ENCODE results near the gene PILRA. TPM values are rescaled to one million over a fixed set of nuclear protein-coding genes. Genes with fewer than 3 reads are reported as not detected.

The PILRA gene
- total RNA-seq, 8 experiments from 2014 or later = 0.88 to 9.4 (median 3.0) TPM

- ATAC-seq (replicated peaks in 6 of 8) = no peak
- Histone ChIP-seq H3K4me1 (replicated peaks in 1 of 2) (no peaks in the 10 kb centered on the region), H3K27ac (no peak overlapping the region), H3K4me3 (no peak overlapping the region)
- WGBS, 10 experiments = 42 to 93% (median 85%) methylated on average over 2 to 6 of the region's 6 CpGs; no CpG with 5 or more reads in 1 of the 10 experiments
- in situ Hi-C loops (cut with MboI; ENCODE audit: low pct_unique_long_range_greater_than_20kb in 2 of 9, low sequenced_read_pairs in 9 of 9, unreplicated experiment in 9 of 9) = no loop called here
These were observed 37.8 kb downstream of the PILRA start for GRCh38 chr7:100411101-100411500.

- Histone ChIP-seq H3K4me1 (replicated peaks in 1 of 2) (no peaks in the 10 kb centered on the region), H3K27ac (no peak overlapping the region), H3K4me3 (no peak overlapping the region)
- in situ Hi-C loops (cut with MboI; ENCODE audit: low pct_unique_long_range_greater_than_20kb in 2 of 9, low sequenced_read_pairs in 9 of 9, unreplicated experiment in 9 of 9) = no loop called here
- ATAC-seq (replicated peaks in 6 of 8) = peak in 4 of 8 experiments; percentile 47 to 81 (median 58)
These were observed 40.1 kb downstream of the PILRA start for GRCh38 chr7:100413346-100413745.

- Histone ChIP-seq H3K4me3 (no peak overlapping the region), H3K27ac (no peak overlapping the region), H3K4me1 (replicated peaks in 1 of 2) (no peaks in the 10 kb centered on the region)
- WGBS, 10 experiments = 0 to 100% (median 60%) methylated on average over 1 of the region's 1 CpG; no CpG with 5 or more reads in 3 of the 10 experiments
- ATAC-seq (replicated peaks in 6 of 8) = no peak
- in situ Hi-C loops (cut with MboI; ENCODE audit: low pct_unique_long_range_greater_than_20kb in 2 of 9, low sequenced_read_pairs in 9 of 9, unreplicated experiment in 9 of 9) = no loop called here
These were observed 40.6 kb downstream of the PILRA start for GRCh38 chr7:100413889-100414288.

GRCh38 chr7:100415448-100415847, 42.2 kb downstream of the PILRA start:
- in situ Hi-C loops (cut with MboI; ENCODE audit: low pct_unique_long_range_greater_than_20kb in 2 of 9, low sequenced_read_pairs in 9 of 9, unreplicated experiment in 9 of 9) = no loop called here
- no peak overlapping the region for H3K27ac ChIP-seq
- 80 to 100% (median 90%) methylated on average over 1 to 5 of the region's 5 CpGs; no CpG with 5 or more reads in 1 of the 10 experiments for WGBS, 10 experiments
- no peak overlapping the region for H3K4me3 ChIP-seq
- H3K4me1 ChIP-seq (replicated peaks in 1 of 2) = no peaks in the 10 kb centered on the region
- ATAC-seq (replicated peaks in 6 of 8) = no peak

- H3K4me3 ChIP-seq = no peak overlapping the region
- no peaks in the 10 kb centered on the region for H3K4me1 ChIP-seq (replicated peaks in 1 of 2)
- WGBS, 10 experiments = 43 to 100% (median 90%) methylated on average over 1 of the region's 1 CpG; no CpG with 5 or more reads in 6 of the 10 experiments
- H3K27ac ChIP-seq = no peak overlapping the region
- in situ Hi-C loops (cut with MboI; ENCODE audit: low pct_unique_long_range_greater_than_20kb in 2 of 9, low sequenced_read_pairs in 9 of 9, unreplicated experiment in 9 of 9) = no loop called here
- ATAC-seq (replicated peaks in 6 of 8) = no peak
These were observed 45.8 kb downstream of the PILRA start for GRCh38 chr7:100418930-100419659.

GRCh38 chr7:100419660-100420226, 46.5 kb downstream of the PILRA start:
- in situ Hi-C loops (cut with MboI; ENCODE audit: low pct_unique_long_range_greater_than_20kb in 2 of 9, low sequenced_read_pairs in 9 of 9, unreplicated experiment in 9 of 9) = no loop called here
- ATAC-seq (replicated peaks in 6 of 8) = no peak
- 38 to 100% (median 78%) methylated on average over 1 of the region's 1 CpG; no CpG with 5 or more reads in 3 of the 10 experiments for WGBS, 10 experiments
- H3K4me3 ChIP-seq = no peak overlapping the region
- no peak overlapping the region for H3K27ac ChIP-seq
- no peaks in the 10 kb centered on the region for H3K4me1 ChIP-seq (replicated peaks in 1 of 2)

- Histone ChIP-seq H3K4me3 (no peak overlapping the region), H3K4me1 (replicated peaks in 1 of 2) (peaks cover 2 to 4% of the 10 kb centered on the region in 2 donors), H3K27ac (no peak overlapping the region)
- 28 to 95% (median 72%) methylated on average over 2 to 6 of the region's 6 CpGs for WGBS, 10 experiments
- no peak for ATAC-seq (replicated peaks in 6 of 8)
- in situ Hi-C loops (cut with MboI; ENCODE audit: low pct_unique_long_range_greater_than_20kb in 2 of 9, low sequenced_read_pairs in 9 of 9, unreplicated experiment in 9 of 9) = no loop called here
These were observed 50.0 kb downstream of the PILRA start for GRCh38 chr7:100423315-100423714.

GRCh38 chr7:100425347-100425746, 52.1 kb downstream of the PILRA start:
- in situ Hi-C loops (cut with MboI; ENCODE audit: low pct_unique_long_range_greater_than_20kb in 2 of 9, low sequenced_read_pairs in 9 of 9, unreplicated experiment in 9 of 9) = no loop called here
- 0 to 50% (median 0%) methylated on average over 1 of the region's 1 CpG; no CpG with 5 or more reads in 3 of the 10 experiments for WGBS, 10 experiments
- ATAC-seq (replicated peaks in 6 of 8) = no peak
- Histone ChIP-seq H3K27ac (no peak overlapping the region), H3K4me1 (replicated peaks in 1 of 2) (peaks cover 2 to 4% of the 10 kb centered on the region in 2 donors), H3K4me3 (no peak overlapping the region)

- in situ Hi-C loops (cut with MboI; ENCODE audit: low pct_unique_long_range_greater_than_20kb in 2 of 9, low sequenced_read_pairs in 9 of 9, unreplicated experiment in 9 of 9) = no loop called here
- H3K27ac ChIP-seq = no peak overlapping the region
These were observed 53.2 kb downstream of the PILRA start for GRCh38 chr7:100426516-100426915.

GRCh38 chr7:100427762-100428198, 54.5 kb downstream of the PILRA start:
- peaks cover 15 to 23% of the 10 kb centered on the region in 2 donors for H3K4me1 ChIP-seq (replicated peaks in 1 of 2)
- in situ Hi-C loops (cut with MboI; ENCODE audit: low pct_unique_long_range_greater_than_20kb in 2 of 9, low sequenced_read_pairs in 9 of 9, unreplicated experiment in 9 of 9) = no loop called here
- 4 to 80% (median 80%) methylated on average over 2 to 3 of the region's 16 CpGs; no CpG with 5 or more reads in 7 of the 10 experiments for WGBS, 10 experiments
- H3K4me3 ChIP-seq = peak overlapping the region in 4 of 5 donors; percentile 47 to 90 (median 77)
- H3K27ac ChIP-seq = peak overlapping the region in 1 of 2 donors; percentile 88
- ATAC-seq (replicated peaks in 6 of 8) = no peak

More at GRCh38 chr7:100426516-100426915, 53.2 kb downstream of the PILRA start:
- no peak for ATAC-seq (replicated peaks in 6 of 8)
- Histone ChIP-seq H3K4me3 (no peak overlapping the region), H3K4me1 (replicated peaks in 1 of 2) (peaks cover 10 to 14% of the 10 kb centered on the region in 2 donors)

GRCh38 chr7:100428199-100428966, 55.1 kb downstream of the PILRA start, which contains the start of gene ZCWPW1:
TSS of gene ZCWPW1 (minus strand) at chr7:100428703. CDS start at chr7:100420649, 8,054 bp downstream.
- Histone ChIP-seq H3K4me3 (peak within 1 kb of the TSS; percentile 47 to 90 (median 69)), H3K27ac (peak within 1 kb of the TSS; percentile 93 to 99), H3K4me1 (replicated peaks in 1 of 2) (peaks cover 15 to 23% of the 10 kb centered on the region in 2 donors)
- WGBS, 10 experiments = 0 to 5% (median 1%) methylated on average over 1 to 43 of the region's 66 CpGs; no CpG with 5 or more reads in 1 of the 10 experiments
- in situ Hi-C loops (cut with MboI; ENCODE audit: low pct_unique_long_range_greater_than_20kb in 2 of 9, low sequenced_read_pairs in 9 of 9, unreplicated experiment in 9 of 9) = no loop called here
- ATAC-seq (replicated peaks in 6 of 8) = peak; percentile 54 to 66 (median 57)

GRCh38 chr7:100428967-100429636, 55.8 kb downstream of the PILRA start:
- in situ Hi-C loops (cut with MboI; ENCODE audit: low pct_unique_long_range_greater_than_20kb in 2 of 9, low sequenced_read_pairs in 9 of 9, unreplicated experiment in 9 of 9) = no loop called here
- Histone ChIP-seq H3K27ac (peak overlapping the region; percentile 93 to 99), H3K4me3 (peak overlapping the region; percentile 47 to 90 (median 69)), H3K4me1 (replicated peaks in 1 of 2) (peaks cover 15 to 23% of the 10 kb centered on the region in 2 donors)
- 0 to 4% (median 0%) methylated on average over 1 to 4 of the region's 40 CpGs; no CpG with 5 or more reads in 7 of the 10 experiments for WGBS, 10 experiments
- ATAC-seq (replicated peaks in 6 of 8) = peak; percentile 50 to 73 (median 69)
